Measurements from ENCODE around the gene STAB2.

The STAB2 gene

GRCh38 chr12:103755425-103755824 lies 168.4 kb downstream of the STAB2 start:
- DNase-seq = no peak

- no peak for DNase-seq
Observed at GRCh38 chr12:103756443-103756842, 169.4 kb downstream of the STAB2 start.

DNA sequence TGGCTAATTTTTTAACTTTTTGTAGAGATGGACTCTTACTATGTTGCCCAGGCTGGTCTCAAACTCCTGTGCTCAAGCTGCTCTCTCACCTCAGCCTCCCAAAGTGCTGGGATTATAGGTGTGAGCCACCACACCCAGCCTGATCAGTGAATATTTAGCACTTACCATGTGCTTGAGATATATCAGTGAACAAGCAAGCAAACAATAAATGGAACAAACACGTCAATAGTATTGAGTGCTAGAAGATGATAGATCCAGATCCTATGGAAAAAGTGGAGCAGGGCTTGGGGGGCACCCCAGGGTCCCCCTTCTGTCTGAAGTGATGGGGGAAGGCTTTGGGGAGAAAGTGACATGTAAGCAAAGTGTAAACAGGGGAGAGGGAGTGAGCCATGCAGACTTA lies 170.2 kb downstream of the STAB2 start:
- no peak for DNase-seq

DNA sequence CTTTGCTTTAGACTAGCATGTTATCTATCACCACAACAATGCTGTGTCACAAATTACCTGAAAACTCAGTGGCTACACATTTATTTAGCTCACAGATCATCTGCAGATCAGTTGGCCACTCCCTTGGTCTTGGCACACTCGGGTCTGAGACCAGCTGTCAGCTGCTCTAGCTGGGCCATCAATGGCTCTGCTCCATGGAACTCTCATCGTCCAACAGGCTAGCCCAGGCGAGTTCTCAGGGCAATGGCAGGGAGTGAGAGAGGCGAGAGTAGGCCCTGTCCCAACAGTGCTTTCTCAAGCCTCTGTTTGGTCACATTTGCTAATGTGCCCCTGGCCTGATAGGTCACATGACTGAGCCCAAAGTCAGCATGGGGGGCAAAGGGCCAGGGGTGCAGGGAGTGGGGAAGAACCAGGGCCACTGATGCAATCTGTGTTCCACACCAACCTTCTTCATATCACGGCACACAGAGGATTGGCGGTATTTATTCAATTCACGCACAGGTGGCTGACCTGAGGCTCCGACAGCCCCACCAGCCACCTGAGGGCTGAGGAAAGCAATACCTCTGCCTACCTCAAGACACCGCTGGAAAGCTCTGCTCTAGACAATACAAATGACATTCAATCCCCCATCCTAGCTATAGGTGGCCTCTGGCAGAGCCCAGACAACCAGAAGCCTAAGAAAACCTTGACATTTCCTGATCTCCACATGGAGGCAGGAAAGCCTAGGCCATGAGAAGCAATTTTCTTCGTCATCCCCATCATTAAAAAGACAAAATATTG lies 171.4 kb downstream of the STAB2 start:
- DNase-seq = no peak

- no peak for DNase-seq
Observed at GRCh38 chr12:103762473-103762872, 175.4 kb downstream of the STAB2 start.

GRCh38 chr12:103765322-103765721 lies 178.2 kb downstream of the STAB2 start:
- no peak for DNase-seq

DNA sequence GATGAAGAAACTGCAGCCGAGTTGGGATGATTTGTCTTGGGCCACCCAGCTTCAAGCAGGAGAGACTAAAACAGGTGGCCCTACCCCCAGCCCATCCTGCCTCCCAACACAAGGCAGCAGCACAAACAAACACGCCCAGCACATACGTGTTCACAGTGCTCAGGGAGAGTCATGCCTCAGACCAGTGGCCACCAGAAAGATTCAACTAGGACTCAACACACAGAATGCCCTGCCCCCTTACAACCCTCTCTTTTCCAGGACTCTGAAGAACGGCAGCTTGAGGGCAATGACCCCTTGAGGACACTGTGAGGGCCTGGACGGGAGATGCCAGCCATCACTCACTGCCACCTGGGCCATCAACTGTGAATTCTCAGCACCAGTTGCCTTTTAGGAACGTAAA lies 179.0 kb downstream of the STAB2 start:
- DNase-seq = no peak

- no peak for DNase-seq
Observed at GRCh38 chr12:103768467-103769123, 181.5 kb downstream of the STAB2 start.

DNA sequence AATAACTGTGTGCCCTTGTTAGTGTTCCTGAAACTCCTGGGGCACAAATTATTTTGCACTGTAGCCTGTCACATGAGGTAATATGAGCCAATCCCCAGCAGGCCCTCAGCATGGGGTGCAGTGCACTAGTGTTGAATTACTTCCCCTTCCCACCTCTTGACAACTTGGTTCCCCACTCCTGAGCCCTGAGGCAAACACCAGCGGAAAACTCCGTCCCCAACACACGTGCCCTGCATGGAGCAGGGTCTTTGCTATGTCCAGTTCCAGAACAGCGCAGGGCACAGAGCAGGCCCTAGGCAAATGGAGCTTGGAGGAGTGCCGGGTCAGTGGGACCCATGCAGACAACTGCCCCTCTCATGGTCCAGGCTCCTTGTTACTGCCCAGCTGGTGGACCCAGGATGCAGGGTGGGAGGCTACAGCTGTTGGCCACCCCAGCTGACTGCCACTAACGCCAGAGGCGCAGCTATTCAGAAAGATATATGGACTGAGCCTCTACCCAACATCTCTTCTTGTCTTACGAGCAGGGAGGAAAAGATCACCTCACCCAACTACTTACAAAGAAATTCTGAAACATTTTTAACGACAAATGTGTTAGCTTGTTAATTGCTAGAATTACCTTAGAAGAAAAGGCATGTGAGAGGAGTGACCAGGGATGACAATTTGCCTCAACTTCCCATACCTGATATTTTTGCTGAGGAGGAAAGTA lies 182.3 kb downstream of the STAB2 start:
- no peak for DNase-seq

- DNase-seq = peak in 1 of 2 donors; percentile 9
Observed at GRCh38 chr12:103771466-103771865, 184.4 kb downstream of the STAB2 start.

- DNase-seq = no peak
Observed at GRCh38 chr12:103772367-103773108, 185.5 kb downstream of the STAB2 start.

DNA sequence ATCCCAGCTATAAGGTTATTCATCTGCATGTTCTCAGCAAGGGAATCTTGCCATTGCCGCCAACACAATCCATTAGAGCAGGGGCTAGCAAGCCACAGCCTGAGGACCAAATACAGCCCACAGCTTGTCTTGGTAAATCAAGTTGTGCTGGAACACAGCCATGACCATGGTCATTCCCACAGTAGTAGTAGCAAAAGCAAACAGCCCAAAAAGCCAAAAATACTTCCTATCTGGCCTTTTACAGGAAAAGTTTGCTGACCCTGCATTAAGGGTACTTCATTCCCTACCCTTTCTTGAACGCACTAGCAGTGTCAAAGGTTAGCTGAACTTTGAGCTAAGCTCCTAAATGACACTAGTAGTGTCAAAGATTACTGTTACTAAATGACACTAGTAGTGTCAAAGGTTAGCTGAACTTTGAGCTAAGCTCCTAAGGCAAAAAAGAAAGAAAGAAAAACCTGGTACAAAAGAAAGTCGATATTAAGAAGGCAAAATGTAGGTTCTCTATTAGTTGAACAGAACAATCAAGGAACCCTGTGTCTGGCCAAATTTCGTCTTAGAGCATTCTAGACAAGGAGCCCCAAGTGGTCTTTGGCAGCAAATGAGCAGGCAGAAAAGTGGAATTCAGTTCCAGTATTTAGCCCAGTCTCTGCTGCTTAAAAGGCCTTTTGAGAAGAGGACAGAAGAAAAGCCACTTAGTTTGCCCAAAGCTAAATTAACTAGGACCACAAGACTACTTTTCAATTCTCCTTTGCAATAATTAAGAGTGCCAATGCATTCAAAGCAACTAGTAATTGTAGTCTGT lies 186.2 kb downstream of the STAB2 start:
- DNase-seq = no peak

GRCh38 chr12:103774977-103775560 lies 188.0 kb downstream of the STAB2 start:
- no peak for DNase-seq

DNA sequence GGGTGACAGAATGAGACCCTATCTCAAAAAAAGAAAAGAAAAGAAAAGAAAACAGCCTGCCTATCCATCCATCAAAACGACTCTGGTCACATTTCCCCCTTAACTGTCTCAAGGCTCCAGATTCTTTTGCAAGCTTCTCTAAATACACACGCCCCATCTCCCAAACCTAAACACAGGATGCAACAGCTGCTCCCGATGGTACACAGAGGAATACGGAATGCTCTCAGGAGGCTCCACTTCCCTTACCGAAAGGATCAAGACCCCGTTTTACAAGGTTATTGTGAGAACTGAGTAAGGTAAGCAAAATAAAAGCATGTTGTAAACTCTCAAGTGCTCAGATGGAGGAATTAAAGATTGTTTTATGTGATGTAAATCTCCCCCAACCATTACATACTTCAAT lies 191.7 kb downstream of the STAB2 start:
- DNase-seq = no peak

DNA sequence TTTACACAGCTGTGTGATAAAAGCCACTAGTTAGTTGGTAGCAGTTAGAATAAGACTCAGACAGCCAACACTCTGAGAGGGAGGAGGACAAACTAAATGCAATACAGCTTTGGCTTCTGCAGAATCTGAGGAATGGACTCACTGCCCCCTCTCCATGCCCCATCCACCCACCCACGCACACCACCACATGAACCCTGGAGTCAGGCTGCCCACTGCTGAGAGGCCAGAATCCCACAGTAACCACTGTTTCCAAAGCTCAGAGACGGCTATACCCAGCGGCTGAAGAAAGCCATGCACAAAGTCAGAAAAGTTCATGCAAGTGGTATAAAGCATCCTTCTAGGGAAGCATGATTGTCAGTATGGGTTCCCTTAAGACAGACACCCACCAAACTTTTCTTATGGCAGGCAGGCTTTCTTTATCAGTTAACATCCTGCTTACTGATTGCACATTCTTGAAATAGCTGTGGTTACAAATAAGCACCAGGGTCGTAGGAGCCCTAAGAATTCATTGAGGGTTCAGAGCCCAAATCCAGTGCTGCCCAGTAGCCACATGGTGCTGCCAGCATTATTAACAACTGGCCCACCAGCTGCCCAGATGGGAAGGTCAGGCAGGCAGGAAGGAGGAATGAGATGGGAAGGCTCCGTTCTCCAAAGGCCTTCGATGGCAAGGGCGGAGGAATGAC lies 192.5 kb downstream of the STAB2 start:
- no peak for DNase-seq

GRCh38 chr12:103780093-103780440 lies 193.0 kb downstream of the STAB2 start:
- no peak for DNase-seq

GRCh38 chr12:103780992-103781391 lies 193.9 kb downstream of the STAB2 start:
- no peak for DNase-seq

DNA sequence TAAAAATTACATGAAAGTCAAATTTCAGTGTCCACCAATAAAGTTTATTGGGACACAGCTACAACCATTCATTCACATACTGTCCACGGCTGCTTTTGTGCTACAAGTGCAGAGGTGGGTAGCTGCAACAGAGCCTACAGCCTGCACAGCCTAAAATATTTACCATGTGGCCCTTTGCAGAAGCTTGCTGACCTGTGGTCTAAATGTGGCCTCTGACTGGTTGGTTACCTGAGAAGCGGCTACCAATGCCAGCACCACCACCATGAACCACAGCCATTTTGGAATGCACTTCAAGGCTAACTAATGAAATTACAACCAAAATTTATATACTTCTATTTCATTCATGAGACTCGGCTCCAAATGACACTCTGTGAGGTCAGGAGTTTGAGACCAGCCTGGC lies 195.3 kb downstream of the STAB2 start:
- DNase-seq = no peak

DNA sequence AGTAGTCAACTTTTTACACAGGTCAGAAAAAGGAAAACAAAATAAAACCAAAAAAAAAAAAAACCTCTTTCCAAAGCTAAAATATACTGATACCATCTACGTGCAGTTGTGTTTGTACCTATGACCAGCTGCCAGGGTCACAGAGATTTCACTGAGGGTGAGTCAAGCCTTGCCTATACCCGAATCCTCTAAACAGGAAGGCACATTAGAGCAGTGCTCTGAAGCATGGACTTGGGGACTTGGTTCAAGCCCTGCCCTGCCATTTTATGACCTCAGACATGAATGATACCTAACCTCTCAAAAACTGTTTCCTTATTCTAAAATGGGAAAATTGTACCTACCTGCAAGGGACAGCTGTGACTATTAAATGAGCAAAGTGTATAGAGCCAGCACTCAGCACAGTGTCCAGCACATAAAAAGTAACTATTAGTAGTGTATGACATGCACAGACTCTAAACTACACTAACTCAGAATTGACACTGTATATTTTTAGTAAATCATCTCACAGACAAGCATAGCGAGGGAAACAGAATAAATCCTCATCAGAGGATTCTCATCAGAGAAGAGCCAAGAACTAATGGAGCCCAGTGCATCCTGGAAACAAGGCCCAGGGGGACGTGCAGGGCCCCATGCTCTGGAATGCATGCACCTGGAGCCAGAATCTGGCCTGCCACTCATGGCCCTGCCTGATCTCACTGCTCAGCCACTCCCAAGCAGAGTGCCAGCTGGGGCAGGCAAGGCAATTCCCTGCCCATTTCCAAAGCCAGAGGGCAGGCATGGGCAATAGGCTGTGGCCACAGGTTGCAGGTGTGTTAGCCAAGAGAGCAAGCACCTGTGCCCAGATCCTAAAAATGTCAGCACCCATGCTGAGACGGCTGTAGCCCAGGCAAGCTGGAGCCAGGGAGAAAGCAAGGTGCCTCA lies 196.9 kb downstream of the STAB2 start:
- no peak for DNase-seq
